ENCODE data around the gene ZNF573.
"Not testable (repeated sequence)": the region's sequence is repeated elsewhere in the genome, so short reads cannot be mapped to it uniquely, and the experiment has no call there.

ZNF573 gene

DNA sequence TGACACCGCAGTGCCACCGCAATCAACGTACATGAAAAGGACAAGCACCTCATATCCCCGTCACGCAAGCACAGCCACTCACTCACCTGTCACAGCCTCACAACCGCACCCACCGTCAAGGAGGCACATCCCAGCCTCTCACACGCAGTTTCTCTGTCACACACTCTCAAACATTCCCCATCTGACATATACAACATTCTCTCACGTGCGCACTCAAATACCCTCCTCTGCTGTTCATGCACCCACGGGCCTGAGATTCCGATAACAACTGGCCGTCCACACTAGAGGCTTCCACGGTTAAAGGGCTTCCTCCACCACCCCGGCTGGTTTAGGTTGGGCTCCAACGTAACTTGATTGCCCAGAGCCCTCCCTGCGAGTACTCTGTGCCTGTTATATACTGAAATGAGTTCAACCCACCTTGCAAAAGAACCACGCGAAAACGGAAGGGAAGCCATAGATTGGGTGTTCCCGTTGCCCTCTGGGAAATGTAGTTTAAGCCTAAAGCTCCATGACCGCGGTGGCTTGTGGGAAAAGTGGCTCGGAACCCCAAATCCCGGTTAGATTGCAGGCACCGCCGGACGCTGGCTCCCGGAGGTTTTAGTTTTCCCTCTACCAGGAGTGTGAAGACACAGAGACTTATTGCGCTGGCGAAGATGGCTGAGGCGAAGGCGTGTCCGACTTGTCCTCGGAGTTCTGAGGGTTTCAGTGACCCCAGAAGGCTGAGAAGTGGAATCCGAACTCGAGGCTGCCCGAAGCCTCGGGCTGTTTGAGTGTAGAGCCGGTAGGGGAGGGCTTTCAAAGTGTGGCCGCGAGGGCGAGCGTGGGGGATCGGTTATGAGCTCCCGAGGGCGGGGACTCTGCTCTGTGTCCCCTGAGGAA lies at the start of gene ZNF573:
TSS of gene ZNF573 (minus strand) at position 460 of the 879 bp plus-strand sequence. CDS start 5,857 bp downstream, outside the sequence.
- peak; percentile 92 for DNase-seq (ENCODE audit: low spot score)

- DNase-seq (ENCODE audit: low spot score) = peak; percentile 81
Observed at GRCh38 chr19:37817180-37817981, 38.0 kb upstream of the ZNF573 start.

GRCh38 chr19:37815611-37816010 lies 36.2 kb upstream of the ZNF573 start:
- DNase-seq (ENCODE audit: low spot score) = not testable (repeated sequence)

DNA sequence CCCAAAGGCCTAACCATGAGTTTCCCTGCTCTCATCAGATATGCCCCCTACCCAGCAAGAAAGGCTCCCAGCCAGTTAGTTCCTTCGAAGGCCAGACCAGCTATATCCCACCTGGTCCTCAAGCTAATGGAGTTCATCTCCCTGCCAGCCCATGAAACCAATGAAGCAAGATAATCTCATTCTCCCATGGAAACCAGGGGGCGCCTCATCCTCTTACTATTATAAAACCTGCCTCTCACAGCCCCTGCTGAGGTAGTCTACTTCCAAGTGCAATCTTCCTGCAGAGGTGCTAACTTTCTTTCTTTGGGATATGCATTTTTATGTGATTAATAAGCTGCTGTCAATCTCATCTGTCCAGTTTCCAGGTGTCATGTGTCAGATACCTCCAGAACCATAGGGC lies 34.0 kb upstream of the ZNF573 start:
- no peak for DNase-seq (ENCODE audit: low spot score)

GRCh38 chr19:37809366-37809765 lies 30.0 kb upstream of the ZNF573 start:
- DNase-seq (ENCODE audit: low spot score) = no peak

DNA sequence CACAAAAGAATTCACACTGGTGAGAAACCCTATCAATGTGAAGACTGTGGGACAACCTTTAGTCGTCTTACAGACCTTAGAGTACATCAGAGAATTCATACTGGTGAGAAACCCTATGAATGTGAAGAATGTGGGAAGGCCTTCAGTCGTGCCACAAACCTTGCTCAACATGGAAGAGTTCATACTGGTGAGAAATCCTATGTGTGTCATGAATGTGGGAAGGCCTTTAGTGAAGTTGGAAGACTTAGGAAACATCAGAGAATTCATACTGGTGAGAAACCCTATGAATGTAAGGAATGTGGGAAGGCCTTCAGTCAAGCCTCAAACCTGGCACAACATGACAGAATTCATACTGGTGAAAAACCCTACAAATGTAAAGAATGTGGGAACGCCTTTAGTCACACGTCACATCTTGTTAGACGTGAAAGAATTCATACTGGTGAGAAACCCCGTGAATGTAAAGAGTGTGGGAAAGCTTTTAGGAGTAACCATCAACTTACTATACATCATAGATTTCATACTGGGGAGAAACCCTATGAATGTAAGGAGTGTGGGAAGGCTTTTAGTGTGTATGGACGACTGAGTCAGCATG lies 24.0 kb upstream of the ZNF573 start:
- no peak for DNase-seq (ENCODE audit: low spot score)

- no peak for DNase-seq (ENCODE audit: low spot score)
Observed at GRCh38 chr19:37790244-37790925, 11.0 kb upstream of the ZNF573 start.

GRCh38 chr19:37778613-37779126 lies 716 bp downstream of the ZNF573 start:
- DNase-seq (ENCODE audit: low spot score) = peak; percentile 36

DNA sequence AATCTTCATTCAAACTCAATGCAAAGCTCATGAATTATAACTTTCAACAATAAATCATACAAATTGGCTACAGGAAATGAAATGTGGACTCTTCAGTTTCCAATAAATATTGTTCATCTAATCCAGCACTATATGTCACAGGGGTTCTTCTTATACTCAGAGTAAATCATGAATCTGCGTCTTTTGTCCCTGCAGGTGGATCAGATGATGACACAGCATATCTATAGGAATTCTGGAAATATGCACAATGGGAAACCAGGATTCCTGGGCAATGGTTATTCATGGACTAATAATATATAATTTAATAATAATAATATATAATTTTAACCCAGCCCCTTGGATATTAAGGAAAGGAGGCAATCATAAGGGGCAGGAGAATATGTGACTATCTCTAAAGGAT lies 8.4 kb downstream of the ZNF573 start:
- DNase-seq (ENCODE audit: low spot score) = no peak

DNA sequence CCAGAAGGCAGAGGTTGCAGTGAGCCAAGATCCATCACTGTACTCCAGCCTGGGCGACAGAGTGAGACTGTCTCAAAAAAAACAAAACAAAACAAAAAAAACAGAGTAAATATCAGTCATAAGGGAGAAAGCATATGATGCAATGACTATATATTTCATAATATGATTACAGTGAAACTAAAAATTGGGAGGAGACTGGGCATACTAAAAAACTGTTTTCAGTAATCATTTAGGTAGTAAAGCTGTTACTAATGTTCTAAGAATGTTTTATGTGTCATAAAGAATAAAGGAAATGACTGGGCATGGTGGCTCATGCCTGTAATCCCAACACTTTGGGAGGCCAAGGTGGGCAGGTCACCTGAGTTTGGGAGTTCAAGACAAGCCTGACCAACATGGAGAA lies 15.9 kb downstream of the ZNF573 start:
- no peak for DNase-seq (ENCODE audit: low spot score)

GRCh38 chr19:37757683-37758082 lies 21.7 kb downstream of the ZNF573 start:
- not testable (repeated sequence) for DNase-seq (ENCODE audit: low spot score)

DNA sequence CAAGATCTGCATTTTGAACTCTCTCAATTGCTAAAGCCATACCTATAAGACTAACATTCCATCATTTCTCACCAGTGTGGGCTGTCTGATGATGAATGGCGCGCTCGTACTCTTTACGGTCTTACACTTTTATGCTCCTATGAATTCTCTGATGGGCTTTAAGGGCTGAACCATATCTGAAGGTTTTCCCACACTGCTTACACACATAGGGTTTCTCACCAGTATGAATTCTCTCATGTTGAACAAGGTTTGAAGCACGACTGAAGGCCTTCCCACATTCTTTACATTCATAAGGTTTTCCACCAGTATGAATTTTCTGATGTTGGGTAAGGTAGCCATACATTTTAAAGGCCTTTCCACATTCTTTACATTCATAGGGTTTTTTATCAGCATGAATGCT lies 41.0 kb downstream of the ZNF573 start:
- no peak for DNase-seq (ENCODE audit: low spot score)

GRCh38 chr19:37725181-37725580 lies 54.2 kb downstream of the ZNF573 start:
- no peak for DNase-seq (ENCODE audit: low spot score)

GRCh38 chr19:37719927-37720265 lies 59.5 kb downstream of the ZNF573 start:
- no peak for DNase-seq (ENCODE audit: low spot score)

- DNase-seq (ENCODE audit: low spot score) = peak; percentile 99
Observed at GRCh38 chr19:37719111-37719926, 60.1 kb downstream of the ZNF573 start, which contains the start of gene ZNF607. ZNF607 (minus strand) TSS chr19:37719761; CDS start chr19:37711618, 8,143 bp downstream.

GRCh38 chr19:37718304-37718703 lies 61.1 kb downstream of the ZNF573 start:
- peak; percentile 2 for DNase-seq (ENCODE audit: low spot score)

GRCh38 chr19:37716140-37716539 lies 63.2 kb downstream of the ZNF573 start:
- DNase-seq (ENCODE audit: low spot score) = no peak

DNA sequence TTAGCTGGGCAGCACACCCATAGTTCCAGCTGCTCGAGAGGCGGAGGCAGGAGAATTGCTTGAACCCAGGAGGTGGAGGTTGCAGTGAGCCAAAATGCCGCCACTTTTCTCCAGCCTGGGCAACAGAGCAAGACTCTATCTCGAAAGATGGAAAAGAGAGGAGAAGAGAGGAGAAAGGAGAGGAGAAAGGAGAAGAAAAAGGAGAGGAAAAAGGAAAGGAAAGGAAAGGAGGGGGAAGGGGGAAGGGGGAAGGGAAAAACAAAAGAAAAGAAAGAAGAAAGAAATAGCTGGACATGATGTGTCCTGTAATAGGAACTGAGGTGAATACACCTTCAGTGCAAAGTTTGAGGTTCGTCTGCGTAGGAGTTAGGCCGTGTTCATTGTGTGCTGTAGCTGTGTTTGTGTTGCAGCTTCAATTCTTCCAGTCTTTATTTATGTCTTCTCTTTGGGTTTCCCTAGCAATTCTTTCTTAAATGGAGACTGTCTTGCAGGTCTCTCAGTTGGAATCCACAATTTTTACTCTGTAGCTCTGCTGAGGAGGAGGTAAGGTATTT lies 73.3 kb downstream of the ZNF573 start:
- no peak for DNase-seq (ENCODE audit: low spot score)

- no peak for DNase-seq (ENCODE audit: low spot score)
Observed at GRCh38 chr19:37699057-37699456, 80.3 kb downstream of the ZNF573 start.

GRCh38 chr19:37698216-37698615 lies 81.2 kb downstream of the ZNF573 start:
- DNase-seq (ENCODE audit: low spot score) = no peak
